K562 (cell line): ENCODE data around the gene MYL6B. TPM values are rescaled to one million over a fixed set of nuclear protein-coding genes. Genes with fewer than 3 reads are reported as not detected.
A peak's percentile ranks its signal among the peaks of the same experiment; 100 is the strongest.

Experiments used
- COPS2 ChIP-seq: fragments of 450-650 bp; conservative IDR thresholded peaks from 2 replicates; pipeline ENCODE4 v1.6.1; 2016; ENCODE audit warnings: mild to moderate bottlenecking, moderate library complexity
- ETV5 ChIP-seq: sonication (generic); formaldehyde crosslinking; IDR thresholded peaks from 2 replicates; pipeline ENCODE4 v1.4.0; 2020; ENCODE audit warnings: low read depth, mild to moderate bottlenecking, missing genetic modification reagents
- FOXM1 ChIP-seq, 2 experiments: fragments of 450-650 bp in 1 of 2; sonication (generic) in 1 of 2; formaldehyde crosslinking in 1 of 2; IDR thresholded peaks; 2 replicates each; pipeline versions ENCODE4 v1.6.1 to v1.9.0; 2017 to 2022; ENCODE audit warnings: low read depth in 2 of 2, mild to moderate bottlenecking in 2 of 2, missing genetic modification reagents in 1 of 2, moderate library complexity in 1 of 2
- HDAC6 ChIP-seq: IDR thresholded peaks from 2 replicates; pipeline ENCODE4 v1.6.1; 2012; ENCODE audit warnings: low read depth, mild to moderate bottlenecking, control low read depth, inconsistent platforms, low read length, moderate library complexity
- HMG20A ChIP-seq: fragments of 450-650 bp; formaldehyde crosslinking; conservative IDR thresholded peaks from 2 replicates; pipeline ENCODE4 v1.4.0; 2020; ENCODE audit warnings: mild to moderate bottlenecking, mixed read lengths
- LEF1 ChIP-seq: fragments of 450-650 bp; IDR thresholded peaks from 2 replicates; pipeline ENCODE4 v1.6.1; 2016; ENCODE audit warnings: mild to moderate bottlenecking
- MAZ ChIP-seq, 2 experiments: fragments of 450-650 bp in 1 of 2; sonication (generic) in 1 of 2; formaldehyde crosslinking; IDR thresholded peaks in 1 of 2; conservative IDR thresholded peaks in 1 of 2; 2 replicates each; pipeline versions ENCODE4 v1.4.0 to v1.5.0; 2020; ENCODE audit warnings: mild to moderate bottlenecking in 1 of 2, missing genetic modification reagents in 1 of 2
- NFIC ChIP-seq: fragments of 450-650 bp; IDR thresholded peaks from 2 replicates; pipeline ENCODE4 v1.6.1; 2017; ENCODE audit warnings: mild to moderate bottlenecking, inconsistent platforms
- PHB2 ChIP-seq: fragments of 450-650 bp; IDR thresholded peaks from 2 replicates; pipeline ENCODE4 v1.6.1; 2017; ENCODE audit warnings: low read depth
- POLR2AphosphoS5 ChIP-seq: IDR thresholded peaks from 2 replicates; pipeline ENCODE4 v1.6.1; 2011; ENCODE audit warnings: mild to moderate bottlenecking, low read depth, low read length, moderate library complexity; ENCODE audit not compliant: control insufficient read depth, insufficient read depth
- SMARCC2 ChIP-seq: fragments of 450-650 bp; IDR thresholded peaks from 2 replicates; pipeline ENCODE4 v1.6.1; 2017; ENCODE audit warnings: antibody characterized with exemption, moderate library complexity, mild to moderate bottlenecking, low read depth
- SOX6 ChIP-seq: fragments of 450-650 bp; IDR thresholded peaks from 2 replicates; pipeline ENCODE4 v1.6.1; 2014; ENCODE audit warnings: mild to moderate bottlenecking
- TEAD1 ChIP-seq, 2 experiments: fragments of 450-650 bp in 1 of 2; sonication (generic) in 1 of 2; formaldehyde crosslinking; IDR thresholded peaks; 2 replicates each; pipeline versions ENCODE4 v1.4.0 to v1.8.0; 2020 to 2022; ENCODE audit warnings: mild to moderate bottlenecking in 2 of 2, missing genetic modification reagents in 1 of 2
- TRIM25 ChIP-seq: fragments of 450-650 bp; IDR thresholded peaks from 2 replicates; pipeline ENCODE4 v1.7.0; 2016; ENCODE audit warnings: borderline replicate concordance
- ZNF668 ChIP-seq: fragments of 250-450 bp; sonication (Bioruptor Pico); IDR thresholded peaks from 2 replicates; pipeline ENCODE4 v1.8.0; 2022; ENCODE audit warnings: mild to moderate bottlenecking, inconsistent platforms
- polyA plus RNA-seq, 8 experiments: library from polyadenylated mRNA; depleted of rRNA in 4 of 8; stranded (reverse) in 5 of 8; unstranded in 3 of 8; fragments of >200 nt; fragmentation: Nextera tagmentation in 2 of 8; fragmentation: Illumina TruSeq in 1 of 8; extraction: Ambion mirVana in 2 of 8; extraction: Trizol in 1 of 8; gene quantifications; 2 replicates each; pipeline versions ENCODE4 v1.2.1 to v1.2.3, GENCODE V29; 2011 to 2014; ENCODE audit warnings: inconsistent platforms in 1 of 8, missing spikeins in 1 of 8
- total RNA-seq, 7 experiments: library from RNA; depleted of rRNA in 6 of 7; stranded (reverse); fragments of >200 nt in 6 of 7; fragmentation: Illumina TruSeq in 2 of 7; extraction: Trizol in 2 of 7; gene quantifications; 2 replicates each; pipeline versions ENCODE4 v1.2.1 to v1.2.3, GENCODE V29; 2011 to 2021; ENCODE audit warnings: low replicate concordance in 1 of 7
- TF ChIP-seq, protein P1 (sequence below): fragments of 450-650 bp; IDR thresholded peaks from 2 replicates; pipeline ENCODE4 v1.6.1; 2017; ENCODE audit warnings: antibody characterized with exemption, mild to moderate bottlenecking
- TF ChIP-seq, protein P2 (sequence below), 2 experiments: fragments of 450-650 bp; conservative IDR thresholded peaks; 2 replicates each; pipeline ENCODE4 v1.6.1; 2017; ENCODE audit warnings: mild to moderate bottlenecking in 2 of 2, moderate library complexity in 2 of 2
- TF ChIP-seq, protein P3 (sequence below): fragments of 250-450 bp; sonication (Bioruptor Pico); IDR thresholded peaks from 2 replicates; pipeline ENCODE4 v1.5.0; 2020; ENCODE audit warnings: mild to moderate bottlenecking

MYL6B gene
- total and polyA plus RNA-seq, 9 of the 15 experiments (the other 6 are each of a cell fraction or from before 2014, with no cell fraction given), result 42.8 to 77.3 (median 68.6) TPM

DNA sequence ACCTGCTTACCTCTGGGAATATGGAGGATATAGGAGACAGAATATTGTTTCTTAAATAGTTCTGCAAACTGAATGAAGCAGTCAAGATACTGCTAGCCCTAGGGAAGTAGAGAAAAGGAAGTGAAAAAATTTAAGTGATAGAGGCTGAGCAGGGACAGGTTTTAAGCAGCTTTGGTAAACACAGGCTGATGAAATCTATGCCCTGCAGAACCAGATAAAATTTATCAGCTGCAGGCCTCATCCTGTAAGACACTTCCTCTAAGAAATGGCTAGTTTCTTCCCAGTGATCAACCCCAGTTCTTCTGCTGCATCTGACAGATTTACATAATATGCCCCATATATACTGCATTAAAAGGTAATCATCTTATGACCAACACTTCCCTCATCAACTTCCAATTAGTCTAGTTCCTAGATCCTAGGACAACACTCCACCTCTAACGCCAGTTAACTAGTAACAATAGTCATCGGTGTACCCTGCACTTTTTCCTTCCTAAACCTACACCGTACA is 25.6 kb upstream of the MYL6B start (continued):
- TF ChIP-seq ETV5 (CRISPR knock-in tag), result peak; percentile 73; the same call in 1 of the 2 replicates
- TF ChIP-seq, protein P1, sequence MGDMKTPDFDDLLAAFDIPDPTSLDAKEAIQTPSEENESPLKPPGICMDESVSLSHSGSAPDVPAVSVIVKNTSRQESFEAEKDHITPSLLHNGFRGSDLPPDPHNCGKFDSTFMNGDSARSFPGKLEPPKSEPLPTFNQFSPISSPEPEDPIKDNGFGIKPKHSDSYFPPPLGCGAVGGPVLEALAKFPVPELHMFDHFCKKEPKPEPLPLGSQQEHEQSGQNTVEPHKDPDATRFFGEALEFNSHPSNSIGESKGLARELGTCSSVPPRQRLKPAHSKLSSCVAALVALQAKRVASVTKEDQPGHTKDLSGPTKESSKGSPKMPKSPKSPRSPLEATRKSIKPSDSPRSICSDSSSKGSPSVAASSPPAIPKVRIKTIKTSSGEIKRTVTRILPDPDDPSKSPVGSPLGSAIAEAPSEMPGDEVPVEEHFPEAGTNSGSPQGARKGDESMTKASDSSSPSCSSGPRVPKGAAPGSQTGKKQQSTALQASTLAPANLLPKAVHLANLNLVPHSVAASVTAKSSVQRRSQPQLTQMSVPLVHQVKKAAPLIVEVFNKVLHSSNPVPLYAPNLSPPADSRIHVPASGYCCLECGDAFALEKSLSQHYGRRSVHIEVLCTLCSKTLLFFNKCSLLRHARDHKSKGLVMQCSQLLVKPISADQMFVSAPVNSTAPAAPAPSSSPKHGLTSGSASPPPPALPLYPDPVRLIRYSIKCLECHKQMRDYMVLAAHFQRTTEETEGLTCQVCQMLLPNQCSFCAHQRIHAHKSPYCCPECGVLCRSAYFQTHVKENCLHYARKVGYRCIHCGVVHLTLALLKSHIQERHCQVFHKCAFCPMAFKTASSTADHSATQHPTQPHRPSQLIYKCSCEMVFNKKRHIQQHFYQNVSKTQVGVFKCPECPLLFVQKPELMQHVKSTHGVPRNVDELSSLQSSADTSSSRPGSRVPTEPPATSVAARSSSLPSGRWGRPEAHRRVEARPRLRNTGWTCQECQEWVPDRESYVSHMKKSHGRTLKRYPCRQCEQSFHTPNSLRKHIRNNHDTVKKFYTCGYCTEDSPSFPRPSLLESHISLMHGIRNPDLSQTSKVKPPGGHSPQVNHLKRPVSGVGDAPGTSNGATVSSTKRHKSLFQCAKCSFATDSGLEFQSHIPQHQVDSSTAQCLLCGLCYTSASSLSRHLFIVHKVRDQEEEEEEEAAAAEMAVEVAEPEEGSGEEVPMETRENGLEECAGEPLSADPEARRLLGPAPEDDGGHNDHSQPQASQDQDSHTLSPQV, result no peak; the same call in 1 of the 2 replicates
- TF ChIP-seq COPS2, result no peak
- no peak for TF ChIP-seq ZNF668 (CRISPR knock-in tag)
- no peak for TF ChIP-seq HMG20A (CRISPR knock-in tag)
- TF ChIP-seq HDAC6, result no peak
- no peak for TF ChIP-seq TRIM25
- peak; percentile 95 for TF ChIP-seq SMARCC2
- TF ChIP-seq, protein P2, sequence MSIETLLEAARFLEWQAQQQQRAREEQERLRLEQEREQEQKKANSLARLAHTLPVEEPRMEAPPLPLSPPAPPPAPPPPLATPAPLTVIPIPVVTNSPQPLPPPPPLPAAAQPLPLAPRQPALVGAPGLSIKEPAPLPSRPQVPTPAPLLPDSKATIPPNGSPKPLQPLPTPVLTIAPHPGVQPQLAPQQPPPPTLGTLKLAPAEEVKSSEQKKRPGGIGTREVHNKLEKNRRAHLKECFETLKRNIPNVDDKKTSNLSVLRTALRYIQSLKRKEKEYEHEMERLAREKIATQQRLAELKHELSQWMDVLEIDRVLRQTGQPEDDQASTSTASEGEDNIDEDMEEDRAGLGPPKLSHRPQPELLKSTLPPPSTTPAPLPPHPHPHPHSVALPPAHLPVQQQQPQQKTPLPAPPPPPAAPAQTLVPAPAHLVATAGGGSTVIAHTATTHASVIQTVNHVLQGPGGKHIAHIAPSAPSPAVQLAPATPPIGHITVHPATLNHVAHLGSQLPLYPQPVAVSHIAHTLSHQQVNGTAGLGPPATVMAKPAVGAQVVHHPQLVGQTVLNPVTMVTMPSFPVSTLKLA (conservative IDR thresholded peaks at IDR 0.05), result peak in 1 of 2 experiments; percentile 9; a peak in 1 of 4 replicates
- TF ChIP-seq FOXM1 (IDR thresholded peaks at IDR 0.05; ENCODE audit: low read depth), result peak; percentile 93
- TF ChIP-seq FOXM1 (CRISPR knock-in tag; IDR thresholded peaks at IDR 0.05; ENCODE audit: low read depth), result no peak
- peak; percentile 97 for TF ChIP-seq LEF1
- TF ChIP-seq TEAD1 (CRISPR knock-in tag; IDR thresholded peaks at IDR 0.05), result peak in 1 of 2 experiments; percentile 55; a peak in 1 of 4 replicates
- TF ChIP-seq, protein P3, sequence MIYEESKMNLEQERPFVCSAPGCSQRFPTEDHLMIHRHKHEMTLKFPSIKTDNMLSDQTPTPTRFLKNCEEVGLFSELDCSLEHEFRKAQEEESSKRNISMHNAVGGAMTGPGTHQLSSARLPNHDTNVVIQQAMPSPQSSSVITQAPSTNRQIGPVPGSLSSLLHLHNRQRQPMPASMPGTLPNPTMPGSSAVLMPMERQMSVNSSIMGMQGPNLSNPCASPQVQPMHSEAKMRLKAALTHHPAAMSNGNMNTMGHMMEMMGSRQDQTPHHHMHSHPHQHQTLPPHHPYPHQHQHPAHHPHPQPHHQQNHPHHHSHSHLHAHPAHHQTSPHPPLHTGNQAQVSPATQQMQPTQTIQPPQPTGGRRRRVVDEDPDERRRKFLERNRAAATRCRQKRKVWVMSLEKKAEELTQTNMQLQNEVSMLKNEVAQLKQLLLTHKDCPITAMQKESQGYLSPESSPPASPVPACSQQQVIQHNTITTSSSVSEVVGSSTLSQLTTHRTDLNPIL (CRISPR knock-in tag), result 0 out of 2 replicates have a peak, but pooled peaks have one; percentile 58
- TF ChIP-seq PHB2, result peak; percentile 9; the same call in 1 of the 2 replicates
- TF ChIP-seq POLR2AphosphoS5, result peak; percentile 62; the same call in 1 of the 2 replicates
- TF ChIP-seq SOX6, result peak; percentile 90
- no peak for TF ChIP-seq MAZ (CRISPR knock-in tag; conservative IDR thresholded peaks at IDR 0.05 in 1 of 2, IDR thresholded peaks at IDR 0.05 in 1 of 2)
- peak; percentile 69 for TF ChIP-seq NFIC
